Keratinocyte (primary cell): ENCODE results near the gene GALNT7. TPM values are rescaled to one million over a fixed set of nuclear protein-coding genes. Genes with fewer than 3 reads are reported as not detected.

ENCODE experiments used
- DNase-seq: peaks from one replicate; pipeline ENCODE4 v3.0.0-alpha.2; 2011; ENCODE audit warnings: low read depth, missing footprints, low spot score
- FAIRE-seq: peaks from 2 replicates; lab custom pipeline; 2011; peaks lifted over from hg19 to GRCh38; lab: Jason Lieb, UNC
- H2AFZ ChIP-seq: 2 replicates; pipeline ENCODE4 v1.6.0; 2012; ENCODE audit warnings: low read length, control low read depth, inconsistent platforms; ENCODE audit not compliant: control insufficient read depth
- H3K27ac ChIP-seq: 2 replicates; pipeline ENCODE4 v1.5.1; 2011; ENCODE audit warnings: low read length; ENCODE audit not compliant: control insufficient read depth, insufficient read depth
- H3K27me3 ChIP-seq: 3 replicates; pipeline ENCODE4 v1.6.0; 2011; ENCODE audit warnings: low read length; ENCODE audit not compliant: control insufficient read depth, insufficient read depth; ENCODE audit errors: extremely low read depth
- H3K36me3 ChIP-seq, 2 experiments: 2 replicates in 1 of 2; 3 replicates in 1 of 2; pipeline ENCODE4 v1.5.1; 2011; ENCODE audit warnings: low read length in 2 of 2, mild to moderate bottlenecking in 1 of 2; ENCODE audit not compliant: control insufficient read depth in 2 of 2, insufficient read depth in 2 of 2; ENCODE audit errors: extremely low read depth in 1 of 2
- H3K4me1 ChIP-seq: 3 replicates; pipeline ENCODE4 v1.5.1; 2011; ENCODE audit warnings: low read length; ENCODE audit not compliant: control insufficient read depth, insufficient read depth; ENCODE audit errors: extremely low read depth
- H3K4me2 ChIP-seq: 3 replicates; pipeline ENCODE4 v1.6.0; 2011; ENCODE audit warnings: low read depth, low read length; ENCODE audit not compliant: control insufficient read depth, insufficient read depth; ENCODE audit errors: extremely low read depth
- H3K4me3 ChIP-seq, 3 experiments: fragments of 200-600 bp in 1 of 3; sonication (generic) in 1 of 3; 2 replicates in 2 of 3; 3 replicates in 1 of 3; pipeline ENCODE4 v1.5.1; 2011 to 2016; ENCODE audit warnings: low read length in 3 of 3, mild to moderate bottlenecking in 3 of 3, control low read depth in 2 of 3, inconsistent platforms in 1 of 3, low read depth in 1 of 3, mixed read lengths in 1 of 3, mixed run types in 1 of 3, moderate library complexity in 1 of 3; ENCODE audit not compliant: control insufficient read depth in 2 of 3, insufficient read depth in 2 of 3; ENCODE audit errors: extremely low read depth in 1 of 3
- H3K79me2 ChIP-seq: 2 replicates; pipeline ENCODE4 v1.6.0; 2012; ENCODE audit warnings: low read length; ENCODE audit not compliant: control insufficient read depth, insufficient read depth
- H3K9ac ChIP-seq: 3 replicates; pipeline ENCODE4 v1.6.0; 2011; ENCODE audit warnings: low read length; ENCODE audit not compliant: control insufficient read depth, insufficient read depth; ENCODE audit errors: extremely low read depth
- H3K9me1 ChIP-seq: 3 replicates; pipeline ENCODE4 v1.6.0; 2011; ENCODE audit warnings: low read length; ENCODE audit not compliant: control insufficient read depth, insufficient read depth; ENCODE audit errors: extremely low read depth
- H3K9me3 ChIP-seq: 2 replicates; pipeline ENCODE4 v1.5.1; 2012; ENCODE audit warnings: low read depth, low read length; ENCODE audit not compliant: control insufficient read depth
- H4K20me1 ChIP-seq: 3 replicates; pipeline ENCODE4 v1.6.0; 2011; ENCODE audit warnings: low read length; ENCODE audit not compliant: control insufficient read depth, insufficient read depth; ENCODE audit errors: extremely low read depth
- CTCF ChIP-seq, 3 experiments: IDR thresholded peaks in 1 of 3; conservative IDR thresholded peaks in 1 of 3; optimal IDR thresholded peaks in 1 of 3; 2 replicates in 2 of 3; 3 replicates in 1 of 3; pipeline versions ENCODE3 to v1.5.1; 2011; ENCODE audit warnings: low read length in 3 of 3, mild to moderate bottlenecking in 3 of 3, moderate library complexity in 2 of 3, control low read depth in 1 of 3, inconsistent platforms in 1 of 3; ENCODE audit not compliant: insufficient read depth in 2 of 3; ENCODE audit errors: extremely low read depth in 1 of 3
- EZH2 ChIP-seq: IDR thresholded peaks from one replicate; pipeline ENCODE4 v1.6.1; 2012; ENCODE audit warnings: inconsistent platforms, mild to moderate bottlenecking, low read length, moderate library complexity
- dilution Hi-C: fragments of 300-500 bp; cut with MboI; formaldehyde crosslinking; loops from one replicate; pipeline ENCODE4 v1.7.0; 2020; ENCODE audit warnings: low sequenced_read_pairs; ENCODE audit not compliant: extremely low pct_ligation_motif_present
- polyA plus RNA-seq, 5 experiments: library from polyadenylated mRNA; depleted of rRNA in 3 of 5; stranded (reverse) in 3 of 5; stranded (forward) in 1 of 5; unstranded in 1 of 5; fragments of >200 nt; gene quantifications; 1 replicate in 1 of 5; 2 replicates in 3 of 5; 3 replicates in 1 of 5; pipeline versions ENCODE4 v1.2.1 to v1.2.3, GENCODE V29; 2011 to 2012; ENCODE audit warnings: missing spikeins in 2 of 5, low read depth in 1 of 5, low replicate concordance in 1 of 5

GALNT7 gene
- polyA plus RNA-seq, 1 donor (not counting 4 experiments of a cell fraction or from before 2014, with no cell fraction given) = 28.8 TPM

GRCh38 chr4:173270312-173271027 is 101.9 kb downstream of the GALNT7 start:
- no peak overlapping the region for H3K27ac ChIP-seq
- H3K9ac ChIP-seq = no peak overlapping the region
- H3K4me2 ChIP-seq = no peak overlapping the region
- no peaks in the 10 kb centered on the region for H3K9me1 ChIP-seq
- dilution Hi-C loops = no loop called here
- FAIRE-seq (no peak), DNase-seq (no peak)
- no peak overlapping the region for H2AFZ ChIP-seq
- H3K4me1 ChIP-seq = no peaks in the 10 kb centered on the region
- no peaks in the 10 kb centered on the region for H3K9me3 ChIP-seq
- H3K4me3 ChIP-seq = no peak overlapping the region
- no peaks in the 10 kb centered on the region for H3K27me3 ChIP-seq
- TF ChIP-seq CTCF (optimal IDR thresholded peaks at IDR 0.05 in 1 of 3, IDR thresholded peaks at IDR 0.05 in 1 of 3, conservative IDR thresholded peaks at IDR 0.05 in 1 of 3; ENCODE audit: extremely low read depth in 1 of 3, insufficient read depth in 2 of 3, low read length in 3 of 3) (no peak), EZH2 (no peak)
- H4K20me1 ChIP-seq = no peaks in the 10 kb centered on the region
- H3K79me2 ChIP-seq = no peaks in the 10 kb centered on the region
- no peaks in the 10 kb centered on the region for H3K36me3 ChIP-seq

- no peaks in the 10 kb centered on the region for H3K9me3 ChIP-seq
- H2AFZ ChIP-seq = no peak overlapping the region
- H3K79me2 ChIP-seq = no peaks in the 10 kb centered on the region
- no peak for TF ChIP-seq CTCF (optimal IDR thresholded peaks at IDR 0.05 in 1 of 3, IDR thresholded peaks at IDR 0.05 in 1 of 3, conservative IDR thresholded peaks at IDR 0.05 in 1 of 3; ENCODE audit: extremely low read depth in 1 of 3, insufficient read depth in 2 of 3, low read length in 3 of 3)
- TF ChIP-seq EZH2 = no peak
- no peak for FAIRE-seq
- H3K9ac ChIP-seq = no peak overlapping the region
- H4K20me1 ChIP-seq = no peaks in the 10 kb centered on the region
- no peak overlapping the region for H3K4me3 ChIP-seq
- no peaks in the 10 kb centered on the region for H3K9me1 ChIP-seq
- H3K4me1 ChIP-seq = no peaks in the 10 kb centered on the region
- DNase-seq = no peak
- no peak overlapping the region for H3K27ac ChIP-seq
- H3K4me2 ChIP-seq = no peak overlapping the region
- no peaks in the 10 kb centered on the region for H3K36me3 ChIP-seq
- no peaks in the 10 kb centered on the region for H3K27me3 ChIP-seq
- dilution Hi-C loops = no loop called here
Measured at GRCh38 chr4:173272314-173272713, 103.7 kb downstream of the GALNT7 start.
